ENCODE results near the gene ROBO1.

Gene ROBO1

GRCh38 chr3:78580681-78581080, 1187.1 kb downstream of the ROBO1 start:
- DNase-seq: no peak

GRCh38 chr3:78571486-78571885, 1196.3 kb downstream of the ROBO1 start:
- DNase-seq: no peak

GRCh38 chr3:78570496-78570895, 1197.3 kb downstream of the ROBO1 start:
- no peak for DNase-seq

- DNase-seq: no peak
Measured at GRCh38 chr3:78569804-78570203, 1198.0 kb downstream of the ROBO1 start.

GRCh38 chr3:78565712-78566111, 1202.1 kb downstream of the ROBO1 start:
- no peak for DNase-seq

GRCh38 chr3:78562328-78562727, 1205.5 kb downstream of the ROBO1 start:
- DNase-seq: no peak
